Gastrocnemius medialis (tissue), 4 donors: Measurements from ENCODE around the gene SMTNL2. TPM values are rescaled to one million over a fixed set of nuclear protein-coding genes. Genes with fewer than 3 reads are reported as not detected.

ENCODE experiments used
- ATAC-seq, 2 donors: fragments of 150-250 bp; one replicate each; pipeline ENCODE4 v1.9.1; 2016
- DNase-seq, 2 donors: peaks; one replicate each; pipeline ENCODE4 v3.0.0-alpha.2; 2019
- H3K27ac ChIP-seq, 4 donors: fragments of 200-600 bp; sonication (generic); 1 replicate in 1 of 4; 2 replicates in 3 of 4; pipeline ENCODE4 v1.5.1; 2016 to 2018; ENCODE audit warnings: mild to moderate bottlenecking in 2 of 4, moderate library complexity in 1 of 4
- H3K27me3 ChIP-seq, 3 donors: fragments of 200-600 bp; sonication (generic) in 2 of 3; 1 replicate in 1 of 3; 2 replicates in 2 of 3; pipeline versions ENCODE4 v1.5.1 to v1.6.0; 2016 to 2019; ENCODE audit warnings: mild to moderate bottlenecking in 1 of 3, moderate library complexity in 1 of 3
- H3K36me3 ChIP-seq, 2 donors: fragments of 200-600 bp; sonication (generic) in 1 of 2; one replicate each; pipeline ENCODE4 v1.5.1; 2017 to 2018
- H3K4me1 ChIP-seq, 2 donors: fragments of 200-600 bp; sonication (generic) in 1 of 2; one replicate each; pipeline ENCODE4 v1.5.1; 2016 to 2017; ENCODE audit warnings: mild to moderate bottlenecking in 2 of 2
- H3K4me3 ChIP-seq, 4 donors: fragments of 200-600 bp; sonication (generic) in 3 of 4; 1 replicate in 1 of 4; 2 replicates in 3 of 4; pipeline ENCODE4 v1.5.1; 2016 to 2019; ENCODE audit warnings: mild to moderate bottlenecking in 2 of 4
- H3K9me3 ChIP-seq, 3 donors: fragments of 200-600 bp; sonication (generic) in 2 of 3; 1 replicate in 1 of 3; 2 replicates in 2 of 3; pipeline ENCODE4 v1.5.1; 2016 to 2019
- CTCF ChIP-seq, 5 experiments: fragments of 450-650 bp in 3 of 5; fragments of 200-600 bp in 2 of 5; sonication (generic) in 2 of 5; IDR thresholded peaks in 4 of 5; conservative IDR thresholded peaks in 1 of 5; 1 replicate in 4 of 5; 2 replicates in 1 of 5; pipeline ENCODE4 v1.5.1; 2016 to 2019; ENCODE audit warnings: antibody characterized with exemption in 5 of 5, mild to moderate bottlenecking in 3 of 5, moderate library complexity in 3 of 5
- POLR2A ChIP-seq, 2 donors: fragments of 450-650 bp; IDR thresholded peaks; one replicate each; pipeline ENCODE4 v1.6.1; 2017; ENCODE audit warnings: antibody characterized with exemption in 2 of 2, mild to moderate bottlenecking in 2 of 2, moderate library complexity in 2 of 2
- in situ Hi-C, 4 donors: fragments of 200-750 bp; cut with MboI; loops; one replicate each; pipeline versions ENCODE4 v1.15.0 to v1.8.0; 2017; ENCODE audit warnings: low sequenced_read_pairs in 4 of 4
- intact Hi-C: fragments of 100-400 bp; cut with DNase I; formaldehyde crosslinking; loops from one replicate; pipeline ENCODE4 v1.15.1; 2023; ENCODE audit warnings: low total_unique reads
- total RNA-seq, 4 donors: library from RNA; depleted of rRNA; stranded (reverse); fragments of >200 nt; gene quantifications; one replicate each; pipeline versions ENCODE4 v1.1.0 to v1.2.3, GENCODE V29; 2016

The SMTNL2 gene
- total RNA-seq, 4 donors from 2014 or later: 110 to 588 (median 420) TPM

DNA sequence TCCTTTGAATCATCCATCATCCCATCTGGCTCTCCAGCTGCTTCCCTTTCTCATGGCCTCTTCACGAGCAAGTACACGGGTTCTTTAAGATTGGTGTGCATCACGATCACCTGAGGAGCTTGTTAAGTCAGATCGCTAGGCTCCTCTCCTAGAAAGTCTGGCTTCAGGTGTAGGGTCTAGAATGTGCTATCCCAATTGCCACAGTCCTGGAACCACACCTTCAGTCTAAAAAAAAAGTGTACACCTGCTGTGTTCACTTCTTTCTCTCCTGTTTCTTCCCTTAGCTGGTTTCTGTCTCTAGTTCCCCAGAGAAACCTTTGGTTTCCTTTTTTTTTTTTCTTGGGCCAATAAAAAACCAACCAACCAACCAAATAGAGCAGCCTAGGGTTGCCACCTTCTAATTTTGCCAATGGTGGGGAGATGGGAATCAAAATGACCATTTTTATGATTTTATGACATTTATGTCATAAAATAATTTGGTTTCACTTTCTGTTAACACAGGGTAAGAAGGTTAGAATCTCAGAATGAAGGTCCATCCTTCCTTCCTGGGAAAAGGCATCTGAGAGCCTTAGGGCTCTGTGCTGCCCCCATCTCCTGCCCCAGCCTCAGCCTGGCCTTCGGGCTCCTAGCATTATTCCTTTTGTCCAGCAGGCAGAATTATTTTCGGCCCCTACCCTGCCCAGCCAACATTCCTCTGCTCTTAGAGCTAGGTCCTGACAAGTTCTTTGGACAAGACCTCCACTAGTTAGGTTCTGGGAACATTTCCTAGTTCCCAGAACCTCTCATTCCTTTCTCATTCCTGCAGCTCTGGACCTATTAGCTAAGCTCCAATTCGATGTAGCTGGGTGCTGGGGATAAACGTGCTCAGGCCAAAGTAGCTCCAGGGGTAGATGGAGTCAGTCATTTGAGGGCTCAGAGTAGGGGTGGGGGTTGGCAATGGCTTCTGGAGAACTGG, 22.0 kb upstream of the SMTNL2 start:
- no peak overlapping the region for H3K27ac ChIP-seq
- no peak for DNase-seq
- in situ Hi-C loops: loop anchor here in 1 of 4 donors (25.0 kb wide), 1 partner anchor 100 kb away; no protein-coding TSS in a partner anchor
- TF ChIP-seq CTCF (IDR thresholded peaks at IDR 0.05 in 4 of 5, conservative IDR thresholded peaks at IDR 0.05 in 1 of 5) (no peak), POLR2A (IDR thresholded peaks at IDR 0.05) (no peak)
- H3K4me1 ChIP-seq: peaks cover 5 to 8% of the 10 kb centered on the region in 2 donors
- no peak overlapping the region for H3K4me3 ChIP-seq
- intact Hi-C loops: loop anchor here (10.0 kb wide), 1 partner anchor 347 kb away; no protein-coding TSS in a partner anchor
- no peaks in the 10 kb centered on the region for H3K36me3 ChIP-seq
- no peak for ATAC-seq
- no peaks in the 10 kb centered on the region for H3K9me3 ChIP-seq
- no peaks in the 10 kb centered on the region for H3K27me3 ChIP-seq

DNA sequence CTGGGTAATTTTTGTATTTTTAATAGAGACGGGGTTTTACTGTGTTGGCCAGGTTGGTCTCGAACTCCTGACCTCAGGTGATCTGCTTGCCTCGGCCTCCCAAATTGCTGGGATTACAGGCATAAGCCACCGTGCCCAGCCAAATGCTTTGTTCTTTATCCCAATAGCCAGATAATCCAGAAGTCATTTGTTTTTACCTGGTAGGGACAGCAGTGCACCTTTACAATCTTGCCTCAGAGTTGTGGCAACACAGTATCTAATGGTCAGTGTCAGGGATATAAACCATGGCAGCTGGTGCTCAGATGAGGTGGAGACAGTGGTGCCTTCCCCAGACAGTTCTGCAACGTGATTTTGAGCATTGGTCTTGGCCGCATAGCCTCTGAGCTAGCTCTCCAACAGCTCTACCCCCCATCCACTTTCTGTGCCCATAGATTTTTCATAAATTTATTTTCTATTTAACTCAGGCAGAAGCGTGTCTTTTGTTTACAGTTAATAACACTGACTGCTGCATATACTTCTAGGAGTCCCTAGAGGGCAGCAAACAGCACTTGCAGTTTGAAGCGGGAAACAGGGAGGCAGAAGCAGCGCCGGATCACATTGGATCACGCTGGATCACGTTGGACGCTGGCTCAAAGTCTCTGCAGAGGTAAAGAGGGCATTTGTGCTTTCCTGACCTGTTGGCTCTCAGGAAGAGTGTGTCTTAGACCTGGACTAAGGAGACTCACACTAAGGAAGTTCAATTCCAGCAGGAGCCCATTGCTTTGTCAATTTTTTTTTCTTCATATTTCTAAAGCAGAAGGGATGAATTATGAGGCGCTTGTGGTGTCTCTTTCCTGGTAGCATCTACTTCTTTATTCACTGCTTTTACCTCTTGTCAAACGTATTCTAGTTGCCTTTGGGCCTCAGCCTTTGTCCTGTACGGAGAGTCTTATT, 18.9 kb upstream of the SMTNL2 start:
- H3K4me1 ChIP-seq: peaks cover 5 to 8% of the 10 kb centered on the region in 2 donors
- H3K36me3 ChIP-seq: no peaks in the 10 kb centered on the region
- peak; percentile 62 to 75 for DNase-seq
- in situ Hi-C loops: loop anchor here (5.0 to 25.0 kb wide), 3 partner anchors 57 to 103 kb away; no protein-coding TSS in a partner anchor
- TF ChIP-seq POLR2A (IDR thresholded peaks at IDR 0.05) (no peak), CTCF (IDR thresholded peaks at IDR 0.05 in 4 of 5, conservative IDR thresholded peaks at IDR 0.05 in 1 of 5) (peak; percentile 79 to 88 (median 86))
- intact Hi-C loops: loop anchor here (1.0 to 10.0 kb wide), 2 partner anchors 61 to 351 kb away; no protein-coding TSS in a partner anchor
- ATAC-seq: peak; percentile 78 to 87
- no peaks in the 10 kb centered on the region for H3K9me3 ChIP-seq
- H3K27me3 ChIP-seq: no peaks in the 10 kb centered on the region
- H3K4me3 ChIP-seq: no peak overlapping the region
- peak overlapping the region; percentile 9 to 73 (median 22) for H3K27ac ChIP-seq

DNA sequence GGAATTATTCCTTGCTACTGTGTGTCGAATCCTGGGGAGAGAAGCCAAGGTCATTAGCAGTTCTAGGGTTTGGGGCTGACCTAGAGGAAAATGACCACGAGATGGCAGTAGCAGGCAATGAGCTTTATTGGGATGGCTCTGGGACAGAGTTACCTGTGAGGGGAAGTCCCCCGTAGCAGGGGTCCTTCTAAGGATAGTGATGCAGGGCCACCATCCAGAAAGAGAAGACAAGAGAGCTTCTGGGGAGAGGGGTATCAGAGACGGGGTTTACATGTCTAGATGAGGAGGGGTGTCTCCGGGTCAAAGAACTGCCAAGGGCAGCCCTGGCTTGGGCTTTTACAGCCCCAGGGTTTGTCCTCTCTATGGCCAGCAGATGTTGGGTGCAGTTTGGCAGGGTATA, 17.5 kb upstream of the SMTNL2 start:
- no peak overlapping the region for H3K4me3 ChIP-seq
- no peaks in the 10 kb centered on the region for H3K9me3 ChIP-seq
- H3K4me1 ChIP-seq: peaks cover 5 to 8% of the 10 kb centered on the region in 2 donors
- DNase-seq (peak in 1 of 2 donors; percentile 68), ATAC-seq (peak; percentile 87 to 90)
- TF ChIP-seq CTCF (IDR thresholded peaks at IDR 0.05 in 4 of 5, conservative IDR thresholded peaks at IDR 0.05 in 1 of 5): peak; percentile 79 to 88 (median 86)
- TF ChIP-seq POLR2A (IDR thresholded peaks at IDR 0.05): no peak
- no peaks in the 10 kb centered on the region for H3K36me3 ChIP-seq
- in situ Hi-C loops (loop anchor here (5.0 to 25.0 kb wide), 3 partner anchors 56 to 104 kb away; no protein-coding TSS in a partner anchor), intact Hi-C loops (loop anchor here (1.0 to 10.0 kb wide), 2 partner anchors 60 to 352 kb away; no protein-coding TSS in a partner anchor)
- H3K27me3 ChIP-seq: no peaks in the 10 kb centered on the region
- peak overlapping the region; percentile 43 to 73 (median 56) for H3K27ac ChIP-seq

DNA sequence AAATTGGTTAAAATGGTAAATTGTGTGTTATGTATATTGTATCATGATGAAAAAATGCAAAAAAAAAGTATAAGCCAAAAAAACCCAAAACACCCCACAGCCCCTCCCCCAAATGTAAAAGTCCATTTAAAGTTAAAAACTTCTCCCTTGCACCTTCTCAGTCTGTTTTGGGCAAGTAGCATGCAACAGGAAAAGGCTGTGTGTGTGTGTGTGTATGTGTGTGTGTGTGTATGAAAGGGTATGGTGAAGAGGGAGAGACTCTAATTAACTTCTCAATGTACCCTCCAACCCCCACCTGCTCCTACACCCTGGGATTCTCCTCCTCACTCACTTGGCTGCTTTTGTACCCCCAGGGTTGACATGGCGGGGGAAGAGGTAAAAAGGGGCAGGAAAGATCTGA, 14.7 kb upstream of the SMTNL2 start:
- intact Hi-C loops: loop anchor here (10.0 kb wide), 1 partner anchor 355 kb away; no protein-coding TSS in a partner anchor
- no peaks in the 10 kb centered on the region for H3K27me3 ChIP-seq
- peaks cover 18 to 19% of the 10 kb centered on the region in 2 donors for H3K4me1 ChIP-seq
- no peak for TF ChIP-seq CTCF (IDR thresholded peaks at IDR 0.05 in 4 of 5, conservative IDR thresholded peaks at IDR 0.05 in 1 of 5)
- TF ChIP-seq POLR2A (IDR thresholded peaks at IDR 0.05): no peak
- DNase-seq (no peak), ATAC-seq (no peak)
- no peak overlapping the region for H3K4me3 ChIP-seq
- H3K9me3 ChIP-seq: no peaks in the 10 kb centered on the region
- no peak overlapping the region for H3K27ac ChIP-seq
- in situ Hi-C loops: loop anchor here (5.0 to 25.0 kb wide), 3 partner anchors 53 to 107 kb away; no protein-coding TSS in a partner anchor
- H3K36me3 ChIP-seq: no peaks in the 10 kb centered on the region
